ENCODE measurements around the gene RBMS2.
"Not testable (repeated sequence)": the region's sequence is repeated elsewhere in the genome, so short reads cannot be mapped to it uniquely, and the experiment has no call there.

The RBMS2 gene

DNA sequence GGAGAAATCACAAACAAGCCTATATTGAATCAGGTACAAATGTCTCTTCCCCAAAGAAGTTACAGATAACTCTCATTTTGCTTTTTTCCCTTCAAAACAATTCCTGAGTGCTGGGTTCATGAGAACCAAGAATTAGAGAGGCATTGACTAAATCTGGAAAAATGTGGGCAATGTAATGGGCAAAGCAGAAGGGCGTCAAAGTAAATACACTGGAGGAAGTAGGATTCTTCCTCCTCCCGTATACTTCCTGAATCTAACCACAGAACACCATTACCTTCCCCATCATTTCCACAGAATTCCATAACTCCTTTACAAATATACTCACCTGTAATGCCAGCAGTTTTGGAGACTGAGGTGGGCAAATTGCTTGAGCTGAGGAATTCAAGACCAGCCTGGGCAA lies 3.0 kb upstream of the RBMS2 start:
- DNase-seq, result no peak

DNA sequence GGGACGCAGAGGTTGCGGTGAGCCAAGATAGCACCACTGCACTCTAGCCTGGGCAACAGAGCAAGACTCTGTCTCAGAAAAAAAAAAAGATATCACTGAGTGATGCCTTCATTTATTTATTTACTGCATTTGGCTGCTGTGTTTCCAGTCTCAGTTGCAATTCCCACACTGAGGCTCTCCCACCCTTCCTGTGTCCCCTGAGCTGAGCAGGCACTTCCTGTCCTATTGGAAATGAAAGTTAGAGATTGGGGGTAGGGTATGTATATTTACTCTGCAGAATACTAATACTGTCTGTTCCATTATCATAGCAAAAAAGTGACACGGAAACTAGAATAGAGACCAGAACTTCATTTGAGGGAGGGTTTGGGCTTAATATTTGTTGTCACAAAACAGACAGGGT lies 1.6 kb upstream of the RBMS2 start:
- no peak for DNase-seq

DNA sequence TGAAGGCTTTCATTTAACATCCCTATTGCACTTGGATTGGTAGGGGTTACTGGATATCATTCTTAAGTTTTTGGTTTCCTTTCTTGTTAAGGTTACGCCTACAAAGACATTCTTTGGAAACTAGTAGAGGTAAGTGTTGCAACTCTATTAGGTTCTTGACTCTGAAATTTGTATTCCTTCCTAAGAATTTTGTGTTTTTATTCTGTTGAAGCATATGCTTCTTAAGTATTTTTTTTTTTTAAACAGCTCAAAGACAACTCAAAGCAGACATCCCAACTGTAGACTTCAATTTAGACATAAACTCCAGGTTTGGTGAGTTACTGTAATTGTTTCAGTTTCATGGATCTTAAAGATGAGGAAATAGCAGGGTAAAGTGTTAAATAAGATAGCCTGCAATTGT lies 1.1 kb upstream of the RBMS2 start:
- no peak for DNase-seq

DNA sequence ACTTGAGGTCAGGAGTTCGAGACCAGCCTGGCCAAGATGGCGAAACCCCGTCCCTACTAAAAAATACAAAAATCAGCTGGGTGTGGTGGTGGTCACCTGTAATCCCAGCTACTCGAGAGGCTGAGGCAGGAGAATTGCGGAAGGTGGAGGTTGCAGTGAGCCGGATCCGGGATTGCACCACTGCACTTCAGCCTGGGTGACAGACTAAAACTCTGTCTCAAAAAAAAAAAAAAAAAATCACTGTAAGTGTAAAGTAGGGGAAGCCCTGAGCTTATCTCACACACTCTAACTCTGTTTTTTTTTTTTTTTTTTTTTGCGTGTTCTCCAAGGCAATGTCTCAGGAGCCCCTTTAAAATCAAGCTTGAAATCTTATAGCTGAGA lies 421 bp upstream of the RBMS2 start:
- DNase-seq, result no peak

DNA sequence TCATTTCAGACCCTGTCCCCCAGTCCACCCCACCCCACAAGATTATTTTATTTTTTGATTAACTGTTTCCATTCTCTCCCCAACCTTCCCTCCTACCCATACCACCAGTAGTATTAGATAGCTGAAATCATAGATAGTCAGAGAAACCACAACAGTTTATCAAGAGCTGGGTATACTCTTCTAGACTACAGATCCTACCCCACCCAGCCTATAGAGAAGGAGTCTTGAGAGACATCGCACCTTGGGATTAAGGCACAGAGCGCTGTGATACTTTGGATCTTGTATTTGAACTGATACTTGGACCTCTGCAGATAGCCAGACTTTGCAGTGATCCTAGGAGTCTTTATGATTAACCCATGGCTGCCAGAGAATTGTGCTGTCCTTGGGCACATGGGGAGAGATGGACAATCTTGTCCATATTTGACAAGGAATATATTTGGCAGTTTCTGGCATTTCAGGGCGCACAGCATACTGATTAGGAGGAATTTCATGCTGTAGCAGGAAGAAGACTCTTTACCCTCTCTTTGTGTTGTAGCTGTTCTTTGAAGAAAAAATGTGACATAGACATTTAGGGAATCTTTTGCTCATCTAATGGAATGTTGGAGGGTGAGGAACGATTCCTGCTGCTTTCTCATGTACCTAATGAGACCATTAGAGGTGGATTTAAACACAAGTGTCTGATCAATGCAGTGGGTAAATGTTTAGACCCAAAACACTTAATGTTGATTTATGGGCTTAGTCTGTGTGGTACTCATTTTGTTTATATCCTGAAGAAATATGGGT lies 982 bp downstream of the RBMS2 start:
- DNase-seq, result no peak

DNA sequence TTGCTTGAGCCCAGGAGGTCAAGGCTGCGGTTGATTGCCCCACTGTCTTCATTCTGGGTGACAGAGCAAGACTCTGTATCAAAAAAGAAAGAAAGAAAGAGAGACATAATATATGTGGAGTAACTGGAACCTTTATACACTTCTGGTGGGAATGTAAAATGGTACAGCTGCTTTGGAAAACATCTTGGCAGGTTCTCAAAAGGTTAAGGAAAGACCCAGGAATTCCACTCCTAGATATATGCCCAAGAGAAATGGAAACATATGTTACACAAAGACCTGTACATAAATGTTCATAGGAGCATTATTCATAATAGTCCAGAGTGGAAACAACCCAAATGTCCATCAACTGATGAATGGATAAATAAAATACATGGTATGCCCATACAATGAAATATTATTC lies 7.2 kb downstream of the RBMS2 start:
- no peak for DNase-seq

DNA sequence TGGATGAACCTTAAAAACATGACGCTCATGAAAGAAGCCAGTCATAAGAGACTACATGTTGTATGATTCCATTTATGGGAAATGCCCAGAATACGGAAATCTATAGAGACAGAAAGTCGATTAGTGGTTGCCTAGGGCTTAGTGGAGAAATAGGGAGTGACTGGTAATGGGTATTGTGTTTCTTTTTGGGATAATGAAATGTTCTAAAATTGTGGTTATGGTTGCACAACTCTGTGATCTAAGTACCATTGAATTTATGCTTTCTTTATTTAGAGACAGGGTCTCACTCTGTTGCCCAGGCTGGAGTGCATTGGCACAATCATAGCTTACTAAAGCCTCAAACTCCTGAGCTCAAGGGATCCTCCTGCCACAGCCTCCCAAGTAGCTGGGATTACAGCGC lies 8.0 kb downstream of the RBMS2 start:
- DNase-seq, result no peak

DNA sequence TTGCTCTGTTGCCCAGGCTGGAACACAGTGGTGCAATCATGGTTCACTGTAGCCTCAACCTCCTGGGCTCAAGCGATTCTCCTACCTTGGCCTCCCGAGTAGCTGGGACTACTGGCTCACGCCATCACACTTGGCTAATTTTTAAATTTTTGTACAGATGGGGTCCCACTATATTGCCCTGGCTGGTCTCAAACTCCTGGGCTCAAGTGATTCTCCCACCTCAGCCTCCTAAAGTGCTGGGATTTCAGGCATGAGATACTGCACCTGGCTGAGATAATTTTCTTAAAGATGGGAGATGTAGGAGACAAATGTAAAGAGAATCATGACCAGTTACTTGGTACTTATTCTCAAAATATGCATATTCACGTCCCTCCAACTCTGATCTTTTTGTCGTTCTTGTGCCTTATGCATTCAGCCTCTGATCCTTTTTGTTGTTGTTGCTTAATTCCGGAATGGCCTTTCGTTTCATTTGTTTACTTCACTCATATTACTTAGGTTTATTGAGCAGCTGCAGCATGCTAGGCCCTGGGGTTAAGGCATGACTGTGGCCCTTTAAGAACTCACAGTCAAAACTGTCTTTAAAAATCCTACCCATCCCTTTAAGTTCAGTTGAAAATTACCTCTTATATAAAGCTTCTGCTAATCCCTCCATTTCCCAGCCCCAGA lies 8.9 kb downstream of the RBMS2 start:
- DNase-seq, result no peak

DNA sequence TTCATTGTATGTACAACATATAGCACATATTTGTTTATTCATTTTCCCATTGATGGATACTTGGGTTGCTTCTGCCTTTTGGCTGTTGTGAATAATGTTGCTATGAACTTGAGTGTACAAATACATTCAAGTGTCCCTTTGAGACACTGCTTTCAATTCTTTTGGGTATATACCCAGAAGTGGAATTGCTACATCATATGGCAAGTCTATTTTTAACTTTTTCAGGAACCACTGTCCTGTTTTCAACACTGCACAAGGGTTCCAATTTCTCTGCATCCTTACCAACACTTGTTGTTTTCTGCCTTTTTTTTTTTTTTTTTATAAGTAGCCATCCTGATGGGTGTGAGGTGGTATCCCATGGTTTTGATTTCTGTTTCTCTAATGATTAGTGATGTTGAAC lies 15.9 kb downstream of the RBMS2 start:
- DNase-seq, result no peak

DNA sequence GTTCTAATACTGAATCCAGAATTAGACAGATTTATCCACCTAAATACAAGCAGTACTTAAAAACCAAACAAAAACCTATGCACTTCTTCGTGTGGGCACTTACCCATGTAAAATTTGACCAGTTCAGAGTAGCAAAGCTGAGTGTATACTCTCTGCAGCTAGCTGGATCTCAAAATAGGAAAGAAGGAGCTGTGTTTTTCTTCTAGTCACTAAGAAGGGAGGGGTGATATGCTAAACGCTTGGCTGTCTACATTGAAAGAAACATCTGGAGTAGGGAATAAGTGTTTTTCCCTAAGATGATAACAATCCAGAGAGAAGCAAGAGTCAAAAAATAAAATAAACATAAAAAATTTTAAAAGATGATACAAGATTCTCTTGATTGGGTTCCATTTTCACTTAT lies 20.0 kb downstream of the RBMS2 start:
- DNase-seq, result no peak

DNA sequence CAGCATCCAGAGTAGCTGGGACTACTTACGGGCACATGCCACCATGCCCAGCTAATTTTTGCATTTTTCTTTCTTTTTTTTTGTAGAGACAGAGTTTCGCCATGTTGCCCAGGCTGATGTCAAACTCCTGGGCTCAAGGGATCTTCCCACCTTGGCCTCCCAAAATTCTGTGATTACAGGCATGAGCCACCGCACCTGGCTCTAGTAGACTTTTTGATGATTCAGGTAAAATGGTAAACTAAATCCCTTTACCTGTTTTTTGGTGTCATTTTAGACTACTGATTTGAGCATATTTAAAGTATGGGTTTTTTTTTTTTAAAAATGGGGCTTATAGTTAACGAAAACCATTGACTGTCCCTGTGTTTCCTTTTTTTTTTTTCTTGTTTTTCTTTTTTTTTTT lies 20.5 kb downstream of the RBMS2 start:
- no peak for DNase-seq

DNA sequence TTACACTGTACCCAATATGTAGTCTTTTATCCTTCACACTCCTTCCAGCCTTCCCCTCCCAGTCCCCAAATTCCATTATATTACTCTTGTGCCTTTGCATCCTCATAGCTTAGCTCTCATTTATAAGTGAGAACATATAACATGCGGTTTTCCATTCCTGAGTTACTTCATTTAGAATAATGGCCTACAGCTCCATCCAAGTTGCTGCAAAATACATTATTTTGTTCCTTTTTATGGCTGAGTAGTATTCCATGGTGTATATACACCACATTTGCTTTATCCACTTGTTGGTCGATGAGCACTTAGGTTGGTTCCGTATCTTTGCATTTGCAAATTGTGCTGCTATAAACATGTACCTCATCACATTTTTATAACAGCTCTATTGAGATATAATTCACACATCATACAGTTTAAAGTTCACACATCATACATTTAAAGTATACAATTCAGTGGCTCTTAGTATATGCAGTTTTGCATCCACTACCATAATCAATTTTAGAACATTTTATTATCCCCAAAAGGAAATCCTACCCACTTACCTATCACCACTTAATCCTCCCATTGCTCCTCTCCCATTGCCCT lies 23.5 kb downstream of the RBMS2 start:
- DNase-seq, result no peak

DNA sequence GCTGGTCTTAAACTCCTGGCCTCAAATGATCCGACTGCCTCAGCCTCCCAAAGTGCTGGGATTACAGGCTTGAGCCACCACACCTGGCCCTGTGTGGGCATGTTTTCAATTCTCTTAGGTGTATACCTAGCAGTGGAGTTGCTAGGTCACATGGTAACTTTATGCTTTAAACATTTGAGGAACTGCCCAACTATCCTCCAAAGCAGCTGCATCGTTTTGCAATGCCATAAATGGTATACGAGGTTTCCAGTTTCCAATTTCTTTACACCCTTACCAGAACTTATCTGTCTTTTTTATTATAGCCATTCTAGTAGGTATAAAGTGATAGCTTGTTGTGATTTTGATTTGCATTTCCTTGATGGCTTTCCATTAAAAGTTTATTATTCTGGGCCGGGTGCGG lies 25.1 kb downstream of the RBMS2 start:
- no peak for DNase-seq

DNA sequence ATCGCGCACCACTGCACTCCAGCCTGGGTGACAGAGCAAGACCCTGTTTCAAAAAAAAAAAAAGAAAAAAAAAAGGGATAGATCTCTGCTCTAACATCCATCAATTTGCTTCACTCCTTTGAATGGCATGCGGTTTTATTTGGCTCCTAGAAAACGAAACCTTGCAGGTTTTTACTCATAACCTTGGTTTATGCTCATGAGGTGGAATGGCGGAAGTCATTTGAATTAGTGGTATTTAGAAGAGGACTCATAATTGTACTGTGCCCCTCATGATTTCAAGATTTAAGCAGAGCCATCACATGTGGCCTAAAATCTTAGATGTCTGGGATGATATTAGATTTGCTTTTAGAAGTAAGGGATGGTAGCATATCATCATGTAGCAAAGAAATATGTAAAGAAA lies 29.4 kb downstream of the RBMS2 start:
- DNase-seq, result no peak

DNA sequence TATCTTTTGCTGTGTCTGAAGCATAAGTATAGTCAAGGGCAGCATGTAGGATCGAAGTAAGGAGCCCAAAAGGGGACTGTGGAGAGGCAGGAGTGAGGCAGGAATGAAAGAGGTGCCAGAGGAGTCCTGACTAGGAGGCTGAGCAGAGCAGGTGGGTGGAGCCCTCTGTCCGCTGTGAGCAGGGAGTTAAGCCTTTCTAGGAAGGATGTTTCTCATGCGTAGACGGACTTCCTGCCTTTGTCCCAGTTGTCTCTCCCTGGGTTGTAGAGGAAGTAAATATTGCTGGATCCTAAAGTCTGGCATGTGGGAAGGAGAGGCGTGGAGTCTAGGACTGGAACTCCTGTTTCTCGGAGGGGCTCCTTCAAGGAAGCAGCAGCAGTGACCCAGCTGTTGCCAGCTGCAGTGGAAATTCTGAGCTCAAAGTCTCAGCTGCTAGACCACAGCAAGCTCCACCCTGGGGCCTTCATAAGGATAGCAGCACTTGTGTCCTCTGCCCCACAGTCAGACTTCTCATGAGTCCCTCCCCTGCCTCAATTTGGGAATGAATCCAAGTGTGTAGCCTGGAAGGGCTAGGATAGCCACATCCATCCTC lies 44.0 kb downstream of the RBMS2 start:
- DNase-seq, result no peak

DNA sequence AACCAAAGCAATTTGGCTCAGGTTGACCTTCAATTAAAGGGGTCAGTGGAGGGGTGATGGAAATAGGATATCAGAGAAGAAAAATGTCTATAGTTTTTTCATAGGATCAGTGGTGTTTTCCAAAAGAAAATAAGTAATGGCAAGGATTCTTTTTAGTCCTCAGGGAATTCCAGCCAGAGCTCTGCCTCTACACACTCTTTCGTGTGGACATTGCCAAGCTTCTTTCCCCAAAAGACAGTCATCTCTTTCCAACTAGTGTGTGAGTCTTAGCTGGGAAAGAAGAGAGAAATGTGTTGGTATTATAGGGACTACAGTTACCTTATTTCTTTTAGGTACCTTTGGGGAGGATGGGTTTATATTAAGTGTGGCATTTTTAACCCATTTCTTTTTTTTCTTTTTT lies 46.5 kb downstream of the RBMS2 start:
- DNase-seq, result no peak

DNA sequence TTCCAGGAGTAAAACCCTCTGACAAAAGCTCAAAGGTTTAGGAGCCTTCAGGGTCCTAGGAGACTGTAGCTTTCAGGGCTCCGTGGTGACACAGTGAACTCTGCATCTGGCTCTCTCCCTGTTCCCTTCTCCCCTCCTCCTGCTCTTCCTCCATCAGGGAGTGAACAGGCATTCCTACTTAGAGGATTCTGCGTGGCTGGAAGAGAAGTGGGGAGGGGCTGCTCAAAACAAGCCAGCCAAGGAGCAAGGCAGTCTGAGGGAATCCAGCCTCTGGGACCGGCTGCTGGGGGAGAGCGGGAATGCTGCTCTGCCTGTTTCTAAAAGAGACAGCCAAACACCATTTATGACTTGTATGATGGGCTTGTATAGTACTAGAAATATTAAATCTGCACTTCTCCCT lies 49.5 kb downstream of the RBMS2 start:
- no peak for DNase-seq

DNA sequence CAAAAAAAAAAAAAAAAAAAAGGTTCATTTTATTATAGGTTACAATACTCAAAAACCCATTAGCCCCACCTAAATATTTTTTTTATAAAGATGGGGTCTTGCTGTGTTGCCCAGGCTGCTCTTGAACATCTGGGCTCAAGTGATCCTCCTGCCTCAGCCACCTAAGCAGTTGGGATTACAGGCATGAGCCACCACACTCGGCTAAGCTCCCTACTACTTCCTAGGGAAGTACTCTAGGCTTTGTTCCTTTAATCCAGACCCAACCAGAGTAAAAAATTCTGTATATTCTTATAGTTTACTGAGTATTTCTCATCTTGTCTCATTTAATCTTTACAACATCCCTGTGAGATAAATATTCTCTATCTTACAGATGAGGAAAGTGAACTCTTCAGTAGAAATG lies 50.7 kb downstream of the RBMS2 start:
- DNase-seq, result no peak

DNA sequence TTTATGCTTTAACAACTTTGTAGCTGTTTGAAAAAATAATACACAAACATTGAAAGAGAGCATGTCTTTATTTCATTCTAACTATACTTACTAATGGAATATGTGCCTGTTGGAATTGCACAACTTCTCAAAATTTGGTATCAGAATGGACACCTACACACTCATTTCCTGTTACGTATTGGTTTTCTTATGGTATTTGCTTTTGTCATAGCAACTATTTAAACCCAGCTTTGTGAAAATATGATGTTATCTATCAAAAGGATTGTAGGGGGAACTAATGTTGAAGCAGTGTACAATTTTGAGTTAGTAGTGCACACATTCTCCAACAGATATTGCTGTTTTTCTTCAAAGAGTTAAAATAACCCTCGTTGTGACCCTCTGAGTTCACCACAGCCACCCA lies 52.6 kb downstream of the RBMS2 start:
- DNase-seq, result no peak

DNA sequence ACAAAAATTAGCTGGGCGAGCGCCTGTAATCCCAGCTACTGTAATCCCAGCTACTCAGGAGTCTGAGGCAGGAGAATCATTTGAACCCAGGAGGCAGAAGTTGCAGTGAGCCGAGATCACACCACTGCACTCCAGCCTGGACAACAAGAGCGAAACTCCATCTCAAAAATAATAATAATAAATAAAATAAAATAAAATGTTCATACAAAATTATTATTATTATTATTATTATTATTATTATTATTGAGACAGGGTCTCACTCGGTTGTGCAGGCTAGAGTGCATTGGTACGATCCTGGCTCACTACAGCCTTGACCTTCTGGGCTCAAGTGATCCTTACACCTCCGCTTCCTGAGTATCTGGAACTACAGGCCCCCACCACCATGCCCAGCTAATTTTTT lies 55.6 kb downstream of the RBMS2 start:
- DNase-seq, result not testable (repeated sequence)

DNA sequence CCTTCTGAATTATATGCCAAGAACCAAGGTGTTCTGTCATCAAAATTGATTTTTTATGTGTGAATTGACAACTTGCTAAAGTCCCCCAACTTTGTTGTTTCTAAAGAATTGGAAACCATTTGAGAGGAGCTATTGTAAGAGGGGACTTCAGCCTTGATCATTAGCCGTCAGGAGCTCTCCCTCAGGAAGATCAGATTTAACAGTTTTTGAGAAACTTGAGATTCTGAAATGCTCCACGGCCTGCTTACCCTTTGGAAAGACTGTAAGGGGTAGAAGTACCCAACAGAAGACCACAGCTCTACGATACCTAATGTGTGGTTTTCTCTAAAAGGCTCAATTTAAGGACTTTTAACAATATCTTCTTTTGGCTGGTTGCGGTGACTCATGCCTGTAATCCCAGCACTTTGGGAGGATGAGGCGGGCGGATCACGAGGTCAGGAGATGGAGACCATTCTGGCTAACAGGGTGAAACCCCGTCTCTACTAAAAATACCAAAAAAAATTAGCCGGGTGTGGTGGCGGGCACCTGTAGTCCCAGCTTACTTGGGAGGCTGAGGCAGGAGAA lies 57.4 kb downstream of the RBMS2 start:
- no peak for DNase-seq

DNA sequence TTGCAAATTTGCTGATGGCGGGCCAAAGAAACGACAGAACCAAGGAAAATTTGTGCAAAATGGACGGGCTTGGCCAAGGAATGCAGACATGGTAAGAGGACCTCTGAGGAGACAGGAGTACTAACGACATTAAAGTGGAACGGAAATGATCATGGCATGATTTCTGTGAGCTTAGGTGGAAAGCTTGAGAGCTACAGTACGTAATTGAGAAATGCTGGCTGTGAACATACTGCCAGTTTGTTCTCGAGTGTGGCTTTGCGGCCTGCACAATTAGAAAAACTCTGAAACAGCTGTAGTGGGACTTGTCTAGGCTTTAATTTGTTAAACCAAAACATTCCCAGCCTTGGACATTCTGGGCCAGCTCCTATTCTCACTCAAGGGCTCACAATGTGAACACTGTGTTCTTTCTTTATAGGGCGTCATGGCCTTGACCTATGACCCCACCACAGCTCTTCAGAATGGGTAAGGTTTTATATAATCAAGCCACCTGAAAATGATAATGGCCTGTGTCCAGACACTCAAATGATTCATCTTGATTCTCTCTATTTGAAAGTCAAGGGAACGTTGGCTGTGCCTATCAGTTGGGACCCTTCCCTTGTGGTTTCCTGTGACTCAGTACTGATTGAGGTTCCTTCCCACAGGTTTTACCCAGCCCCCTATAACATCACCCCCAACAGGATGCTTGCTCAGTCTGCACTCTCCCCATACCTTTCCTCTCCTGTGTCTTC lies 60.0 kb downstream of the RBMS2 start:
- DNase-seq, result no peak

DNA sequence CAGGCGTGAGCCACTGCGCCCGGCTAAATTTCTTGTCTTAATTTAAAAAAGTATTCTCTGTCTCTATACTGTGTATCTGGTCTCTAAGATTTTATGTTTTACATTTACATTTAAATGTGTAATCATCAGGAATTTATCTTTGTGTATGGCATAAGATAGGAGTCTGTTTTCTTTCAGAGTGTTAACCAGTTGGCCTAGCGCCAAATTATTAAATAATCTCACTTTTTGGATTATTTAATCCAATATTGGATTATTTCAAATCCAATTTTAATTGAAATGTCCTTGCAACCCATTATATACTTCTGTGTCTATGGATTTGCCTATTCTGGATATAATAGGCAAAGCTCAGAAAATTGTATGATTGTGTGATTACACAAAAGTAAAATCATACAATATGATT lies 63.5 kb downstream of the RBMS2 start:
- DNase-seq, result no peak

Measured in T-helper 9 cell (primary cell).